ENCODE data around the gene INSM1. TPM values are rescaled to one million over a fixed set of nuclear protein-coding genes. Genes with fewer than 3 reads are reported as not detected.

Gene INSM1
- total and polyA plus RNA-seq, 2 of the 13 experiments (the other 11 are each of a cell fraction or from before 2014, with no cell fraction given), result not detected

DNA sequence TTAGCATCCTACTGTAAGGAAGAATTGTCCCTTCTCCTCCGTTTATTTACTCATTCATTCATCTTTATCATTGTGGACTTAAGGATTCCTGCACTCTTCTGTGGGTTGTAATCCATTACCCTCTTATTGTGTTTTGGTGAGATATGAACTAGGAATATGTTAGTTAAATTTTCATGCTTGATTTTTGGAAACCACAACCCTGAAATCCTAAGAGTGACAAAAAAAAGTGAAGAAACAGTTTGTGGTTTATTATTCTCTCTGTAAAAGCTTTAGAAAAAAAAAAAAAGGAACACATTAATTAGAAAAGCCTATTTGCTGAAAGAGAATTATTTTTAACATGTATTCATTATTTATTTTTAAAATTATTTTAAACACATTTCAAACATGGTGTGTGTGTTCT, 36.7 kb upstream of the INSM1 start:
- no TSS peak for BruUV-seq (replicated peaks)
- Histone ChIP-seq H3K9me3 (ENCODE audit: low read length) (no peaks in the 10 kb centered on the region), H3K4me3 (replicated peaks in 1 of 3; ENCODE audit: insufficient read depth in 1 of 3, low read depth in 2 of 3, low read length in 3 of 3) (no peak overlapping the region), H3K4me1 (ENCODE audit: insufficient read depth, low read length) (no peaks in the 10 kb centered on the region), H3K4me2 (ENCODE audit: low read depth, low read length) (no peak overlapping the region), H3K79me2 (ENCODE audit: insufficient read depth, low read length) (no peaks in the 10 kb centered on the region), H3K36me3 (replicated peaks in 1 of 2; ENCODE audit: control insufficient read depth in 1 of 2, insufficient read depth in 2 of 2, low read length in 2 of 2) (no peaks in the 10 kb centered on the region), H2AFZ (ENCODE audit: low read length) (no peak overlapping the region), H4K20me1 (ENCODE audit: insufficient read depth, low read length) (no peaks in the 10 kb centered on the region), H3K27me3 (ENCODE audit: control insufficient read depth in 1 of 2, insufficient read depth in 2 of 2, low read length in 2 of 2) (peaks cover 0 to 44% of the 10 kb centered on the region in 2 experiments; a peak in 2 of 5 replicates), H3K27ac (ENCODE audit: extremely low read length, insufficient read depth, low read length) (no peak overlapping the region), H3K9ac (ENCODE audit: insufficient read depth, low read depth, low read length) (no peak overlapping the region)
- ATAC-seq (no peak), DNase-seq (ENCODE audit: low spot score) (no peak), FAIRE-seq (no peak)
- 1% methylated on average over 1 of the region's 1 CpG for WGBS (ENCODE audit: low lambda C conversion rate)
- intact Hi-C loops (cut with micrococcal nuclease; ENCODE audit: unreplicated experiment) (no loop called here), in situ Hi-C loops (cut with HindIII; ENCODE audit: extremely low pct_ligation_motif_present, low pct_unique_long_range_greater_than_20kb) (no loop called here)
- POLR2A ChIA-PET, result no interaction called here
- TF ChIP-seq ZNF776 (CRISPR knock-in tag; IDR thresholded peaks at IDR 0.05) (no peak), TMF1 (CRISPR knock-in tag; IDR thresholded peaks at IDR 0.05; ENCODE audit: low read depth) (no peak), ESRRA (CRISPR knock-in tag; IDR thresholded peaks at IDR 0.05; ENCODE audit: low read depth) (no peak), ZNF768 (CRISPR knock-in tag; IDR thresholded peaks at IDR 0.05) (no peak), ETV5 (CRISPR knock-in tag; IDR thresholded peaks at IDR 0.05; ENCODE audit: borderline replicate concordance) (no peak), FOXK1 (CRISPR knock-in tag; IDR thresholded peaks at IDR 0.05; ENCODE audit: borderline replicate concordance, low read depth) (no peak), ZNF12 (CRISPR knock-in tag; IDR thresholded peaks at IDR 0.05) (no peak), ZIK1 (CRISPR knock-in tag; IDR thresholded peaks at IDR 0.05; ENCODE audit: borderline replicate concordance, low read depth) (no peak), LCORL (IDR thresholded peaks at IDR 0.05) (no peak), LCORL (CRISPR knock-in tag; IDR thresholded peaks at IDR 0.05) (no peak), ZSCAN31 (CRISPR knock-in tag; IDR thresholded peaks at IDR 0.05; ENCODE audit: low read depth) (no peak), HES4 (CRISPR knock-in tag; IDR thresholded peaks at IDR 0.05; ENCODE audit: borderline replicate concordance) (no peak), U2AF1 (optimal IDR thresholded peaks at IDR 0.05; ENCODE audit: low read depth, low read length) (no peak)
- TF ChIP-seq, protein P1, sequence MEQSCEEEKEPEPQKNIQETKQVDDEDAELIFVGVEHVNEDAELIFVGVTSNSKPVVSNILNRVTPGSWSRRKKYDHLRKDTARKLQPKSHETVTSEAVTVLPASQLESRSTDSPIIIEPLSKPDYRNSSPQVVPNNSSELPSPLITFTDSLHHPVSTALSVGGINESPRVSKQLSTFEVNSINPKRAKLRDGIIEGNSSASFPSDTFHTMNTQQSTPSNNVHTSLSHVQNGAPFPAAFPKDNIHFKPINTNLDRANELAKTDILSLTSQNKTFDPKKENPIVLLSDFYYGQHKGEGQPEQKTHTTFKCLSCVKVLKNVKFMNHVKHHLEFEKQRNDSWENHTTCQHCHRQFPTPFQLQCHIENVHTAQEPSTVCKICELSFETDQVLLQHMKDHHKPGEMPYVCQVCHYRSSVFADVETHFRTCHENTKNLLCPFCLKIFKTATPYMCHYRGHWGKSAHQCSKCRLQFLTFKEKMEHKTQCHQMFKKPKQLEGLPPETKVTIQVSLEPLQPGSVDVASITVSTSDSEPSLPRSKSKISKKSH (CRISPR knock-in tag; IDR thresholded peaks at IDR 0.05; ENCODE audit: borderline replicate concordance), result no peak
- TF ChIP-seq, protein P2, sequence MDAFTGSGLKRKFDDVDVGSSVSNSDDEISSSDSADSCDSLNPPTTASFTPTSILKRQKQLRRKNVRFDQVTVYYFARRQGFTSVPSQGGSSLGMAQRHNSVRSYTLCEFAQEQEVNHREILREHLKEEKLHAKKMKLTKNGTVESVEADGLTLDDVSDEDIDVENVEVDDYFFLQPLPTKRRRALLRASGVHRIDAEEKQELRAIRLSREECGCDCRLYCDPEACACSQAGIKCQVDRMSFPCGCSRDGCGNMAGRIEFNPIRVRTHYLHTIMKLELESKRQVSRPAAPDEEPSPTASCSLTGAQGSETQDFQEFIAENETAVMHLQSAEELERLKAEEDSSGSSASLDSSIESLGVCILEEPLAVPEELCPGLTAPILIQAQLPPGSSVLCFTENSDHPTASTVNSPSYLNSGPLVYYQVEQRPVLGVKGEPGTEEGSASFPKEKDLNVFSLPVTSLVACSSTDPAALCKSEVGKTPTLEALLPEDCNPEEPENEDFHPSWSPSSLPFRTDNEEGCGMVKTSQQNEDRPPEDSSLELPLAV (CRISPR knock-in tag; conservative IDR thresholded peaks at IDR 0.05; ENCODE audit: low read depth), result no peak
- TF ChIP-seq, protein P3, sequence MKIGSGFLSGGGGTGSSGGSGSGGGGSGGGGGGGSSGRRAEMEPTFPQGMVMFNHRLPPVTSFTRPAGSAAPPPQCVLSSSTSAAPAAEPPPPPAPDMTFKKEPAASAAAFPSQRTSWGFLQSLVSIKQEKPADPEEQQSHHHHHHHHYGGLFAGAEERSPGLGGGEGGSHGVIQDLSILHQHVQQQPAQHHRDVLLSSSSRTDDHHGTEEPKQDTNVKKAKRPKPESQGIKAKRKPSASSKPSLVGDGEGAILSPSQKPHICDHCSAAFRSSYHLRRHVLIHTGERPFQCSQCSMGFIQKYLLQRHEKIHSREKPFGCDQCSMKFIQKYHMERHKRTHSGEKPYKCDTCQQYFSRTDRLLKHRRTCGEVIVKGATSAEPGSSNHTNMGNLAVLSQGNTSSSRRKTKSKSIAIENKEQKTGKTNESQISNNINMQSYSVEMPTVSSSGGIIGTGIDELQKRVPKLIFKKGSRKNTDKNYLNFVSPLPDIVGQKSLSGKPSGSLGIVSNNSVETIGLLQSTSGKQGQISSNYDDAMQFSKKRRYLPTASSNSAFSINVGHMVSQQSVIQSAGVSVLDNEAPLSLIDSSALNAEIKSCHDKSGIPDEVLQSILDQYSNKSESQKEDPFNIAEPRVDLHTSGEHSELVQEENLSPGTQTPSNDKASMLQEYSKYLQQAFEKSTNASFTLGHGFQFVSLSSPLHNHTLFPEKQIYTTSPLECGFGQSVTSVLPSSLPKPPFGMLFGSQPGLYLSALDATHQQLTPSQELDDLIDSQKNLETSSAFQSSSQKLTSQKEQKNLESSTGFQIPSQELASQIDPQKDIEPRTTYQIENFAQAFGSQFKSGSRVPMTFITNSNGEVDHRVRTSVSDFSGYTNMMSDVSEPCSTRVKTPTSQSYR (CRISPR knock-in tag; IDR thresholded peaks at IDR 0.05; ENCODE audit: borderline replicate concordance), result no peak
- CTCF ChIA-PET (ENCODE audit: low intra/inter-chr PET ratio, low total read pairs), result no interaction called here

Data from HepG2 (cell line).